AG10803 (cell line): ENCODE measurements around the gene SCD5.

Experiments
- DNase-seq: peaks from one replicate; pipeline ENCODE4 v3.0.0; 2010; ENCODE audit warnings: low read depth
- H3K4me3 ChIP-seq: 2 replicates; pipeline ENCODE4 v1.5.1; 2011; ENCODE audit warnings: mild to moderate bottlenecking, low read length, control low read depth
- CTCF ChIP-seq: conservative IDR thresholded peaks from 2 replicates; pipeline ENCODE4 v1.5.1; 2011; ENCODE audit warnings: mild to moderate bottlenecking, low read length, control low read depth, inconsistent platforms

Gene SCD5

GRCh38 chr4:82708982-82709381 lies 89.6 kb downstream of the SCD5 start:
- DNase-seq = no peak
- no peak for TF ChIP-seq CTCF
- no peak overlapping the region for H3K4me3 ChIP-seq

- H3K4me3 ChIP-seq = no peak overlapping the region
- peak; percentile 50 for DNase-seq
- no peak for TF ChIP-seq CTCF
Observed at GRCh38 chr4:82706349-82707000, 92.1 kb downstream of the SCD5 start.

GRCh38 chr4:82705928-82706300 lies 92.7 kb downstream of the SCD5 start:
- no peak overlapping the region for H3K4me3 ChIP-seq
- TF ChIP-seq CTCF = no peak
- DNase-seq = no peak

GRCh38 chr4:82705169-82705927 lies 93.2 kb downstream of the SCD5 start:
- TF ChIP-seq CTCF = no peak
- no peak for DNase-seq
- H3K4me3 ChIP-seq = no peak overlapping the region

GRCh38 chr4:82704156-82704555 lies 94.4 kb downstream of the SCD5 start:
- TF ChIP-seq CTCF = no peak
- H3K4me3 ChIP-seq = no peak overlapping the region
- DNase-seq = peak; percentile 44

- TF ChIP-seq CTCF = no peak
- H3K4me3 ChIP-seq = no peak overlapping the region
- no peak for DNase-seq
Observed at GRCh38 chr4:82698412-82698811, 100.2 kb downstream of the SCD5 start.

GRCh38 chr4:82697561-82697960 lies 101.0 kb downstream of the SCD5 start:
- no peak for TF ChIP-seq CTCF
- H3K4me3 ChIP-seq = no peak overlapping the region
- no peak for DNase-seq
